Measurements from ENCODE around the gene RRP12.
"Not testable (repeated sequence)": the region's sequence is repeated elsewhere in the genome, so short reads cannot be mapped to it uniquely, and the experiment has no call there.

RRP12 gene

DNA sequence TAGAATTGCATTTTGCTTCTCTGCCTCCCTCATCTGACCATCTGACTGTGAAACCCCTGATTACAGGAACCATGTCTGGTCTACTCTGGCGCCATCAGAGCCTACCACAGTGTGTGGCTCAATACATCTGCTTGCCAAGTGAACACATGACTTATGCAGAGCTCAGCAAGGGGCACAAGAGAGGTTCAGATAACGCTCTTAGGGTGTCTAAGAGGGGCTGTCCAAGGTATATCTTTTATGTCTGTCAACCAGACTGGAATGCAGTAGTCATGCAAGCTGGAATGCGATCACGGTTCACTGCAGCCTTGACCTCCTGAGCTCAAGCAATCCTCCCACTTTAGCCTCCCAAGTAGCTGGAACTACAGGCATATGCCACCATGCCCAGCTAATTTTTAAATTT lies 10.3 kb upstream of the RRP12 start:
- in situ Hi-C loops (cut with MboI; ENCODE audit: low pct_unique_long_range_greater_than_20kb, low sequenced_read_pairs) = no loop called here
- no peak for DNase-seq

DNA sequence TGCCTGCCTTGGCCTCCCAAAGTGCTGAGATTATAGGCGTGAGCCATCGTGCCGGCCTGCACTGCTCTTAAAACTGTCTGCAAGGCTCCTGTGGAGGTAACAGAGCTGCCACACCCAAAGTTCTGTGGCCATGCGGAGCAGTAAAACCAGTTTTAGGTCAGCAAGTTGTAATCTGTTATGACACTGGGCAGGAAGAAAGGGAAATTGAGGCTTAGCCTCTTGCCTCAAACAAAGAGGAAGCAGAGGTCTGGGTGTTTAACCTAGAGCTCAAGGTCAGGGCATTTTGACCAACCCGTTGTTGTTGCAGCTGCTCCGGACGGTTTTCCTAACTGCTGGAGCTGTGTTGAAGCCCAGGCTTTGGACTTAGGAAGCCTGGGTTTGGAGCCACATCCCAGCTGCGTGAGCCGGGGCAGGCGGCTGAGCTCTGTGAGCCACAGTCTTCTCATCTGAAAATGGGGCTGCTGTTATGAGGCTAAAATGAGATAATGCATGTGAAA lies 7.4 kb upstream of the RRP12 start:
- in situ Hi-C loops (cut with MboI; ENCODE audit: low pct_unique_long_range_greater_than_20kb, low sequenced_read_pairs) = no loop called here
- no peak for DNase-seq

DNA sequence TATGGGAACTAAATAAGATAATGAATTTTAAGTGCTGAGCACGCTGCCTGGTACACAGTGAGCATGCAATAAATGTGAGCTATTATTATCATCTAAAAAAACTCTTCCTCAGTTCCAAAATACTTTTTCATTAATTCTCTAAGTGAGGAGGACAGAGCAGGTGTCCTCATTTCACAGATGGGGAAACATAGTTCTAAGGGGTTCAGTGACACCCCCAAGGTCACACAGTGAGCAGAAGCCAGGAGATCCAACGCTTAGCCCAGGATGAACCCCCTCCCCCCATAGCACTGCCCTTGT lies 6.8 kb upstream of the RRP12 start:
- no peak for DNase-seq
- in situ Hi-C loops (cut with MboI; ENCODE audit: low pct_unique_long_range_greater_than_20kb, low sequenced_read_pairs) = no loop called here

DNA sequence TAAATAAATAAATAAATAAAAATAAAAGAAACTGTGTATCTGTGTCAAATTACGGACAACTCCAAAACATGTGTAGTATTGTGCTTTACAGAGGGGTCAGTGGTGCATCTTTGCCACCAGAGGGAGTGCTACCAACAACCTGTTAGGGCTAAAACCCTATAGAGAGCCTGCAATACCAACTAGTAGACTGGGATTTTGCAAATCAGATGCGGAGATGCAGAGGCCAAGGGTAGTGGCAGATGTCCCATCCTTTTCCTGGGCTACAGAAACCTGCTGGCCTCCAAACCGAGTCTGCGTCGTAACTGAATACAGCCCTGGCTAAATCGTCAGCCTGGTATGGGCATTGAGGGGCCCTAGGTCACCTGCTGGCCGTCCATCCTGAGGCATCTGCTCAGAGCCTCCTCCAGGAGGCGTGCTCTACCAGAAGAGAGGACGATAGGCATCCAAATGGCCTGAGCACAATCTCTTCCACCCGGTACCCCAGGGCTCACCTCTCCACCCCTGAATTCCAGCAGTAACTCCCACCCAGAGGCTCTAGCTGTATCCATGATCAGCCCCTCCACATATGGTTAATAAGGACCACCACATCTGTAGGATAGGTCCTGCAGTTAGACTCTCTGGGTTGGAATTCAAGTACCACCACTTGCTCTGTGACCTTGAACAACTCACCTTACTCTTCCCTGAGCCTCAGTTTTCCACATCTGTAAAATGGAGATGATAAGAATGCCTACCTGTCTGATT lies 6.2 kb upstream of the RRP12 start:
- peak; percentile 89 for DNase-seq
- in situ Hi-C loops (cut with MboI; ENCODE audit: low pct_unique_long_range_greater_than_20kb, low sequenced_read_pairs) = no loop called here

DNA sequence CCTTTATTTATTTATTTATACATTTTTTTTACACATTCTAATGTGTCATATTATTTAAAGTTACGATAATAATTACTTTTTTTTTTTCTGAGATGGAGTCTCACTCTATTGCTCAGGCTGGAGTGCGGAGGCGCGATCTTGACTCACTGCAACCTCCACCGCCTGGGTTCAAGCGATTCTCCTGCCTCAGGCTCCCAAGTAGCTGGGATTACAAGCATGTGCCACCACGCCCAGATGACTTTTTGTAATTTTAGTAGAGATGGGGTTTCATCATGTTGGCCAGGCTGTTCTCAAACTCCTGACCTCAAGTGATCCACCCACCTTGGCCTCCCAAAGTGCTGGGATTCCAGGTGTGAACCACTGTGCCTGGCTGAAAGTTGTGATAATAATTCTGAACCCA lies 5.3 kb upstream of the RRP12 start:
- in situ Hi-C loops (cut with MboI; ENCODE audit: low pct_unique_long_range_greater_than_20kb, low sequenced_read_pairs); DNase-seq: not testable (repeated sequence)

DNA sequence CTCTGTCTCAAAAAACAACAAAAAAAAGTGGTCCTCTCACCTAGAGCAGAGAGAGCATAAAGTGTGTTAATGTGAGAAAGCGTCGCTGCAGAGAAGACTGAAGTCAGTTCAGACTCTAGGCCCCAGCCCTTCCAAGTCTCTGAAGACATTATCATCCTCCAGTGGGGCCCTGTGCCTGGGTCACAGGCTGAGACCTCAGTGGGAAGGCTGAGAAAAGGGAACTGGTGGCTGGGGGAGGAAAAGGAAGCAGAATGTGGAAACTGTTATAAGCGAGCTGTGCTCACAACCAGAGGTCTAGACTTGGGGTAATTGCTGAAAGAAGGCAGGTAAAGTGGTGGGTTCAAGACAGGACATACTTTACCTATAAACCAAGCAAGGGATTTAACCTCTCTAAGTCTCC lies 4.9 kb upstream of the RRP12 start:
- in situ Hi-C loops (cut with MboI; ENCODE audit: low pct_unique_long_range_greater_than_20kb, low sequenced_read_pairs) = no loop called here
- DNase-seq = peak; percentile 85

DNA sequence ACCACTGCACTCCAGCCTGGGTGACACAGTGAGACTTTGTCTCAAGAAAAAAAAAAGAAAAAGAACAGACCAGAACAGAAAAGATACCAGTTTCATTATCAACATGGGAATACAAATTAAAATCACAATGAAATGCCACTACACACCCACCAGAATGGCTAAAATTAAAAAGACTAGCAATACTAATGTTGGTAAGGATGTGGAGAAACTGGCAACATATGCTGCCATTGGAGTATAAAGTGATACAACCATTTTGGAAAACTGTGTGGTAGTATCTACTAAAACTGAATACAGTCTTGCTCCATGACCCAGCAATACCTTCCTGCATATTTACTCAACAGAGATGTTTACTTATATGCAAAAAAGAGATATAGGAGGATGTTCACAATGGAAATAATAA lies 2.9 kb upstream of the RRP12 start:
- no peak for DNase-seq
- in situ Hi-C loops (cut with MboI; ENCODE audit: low pct_unique_long_range_greater_than_20kb, low sequenced_read_pairs) = no loop called here

DNA sequence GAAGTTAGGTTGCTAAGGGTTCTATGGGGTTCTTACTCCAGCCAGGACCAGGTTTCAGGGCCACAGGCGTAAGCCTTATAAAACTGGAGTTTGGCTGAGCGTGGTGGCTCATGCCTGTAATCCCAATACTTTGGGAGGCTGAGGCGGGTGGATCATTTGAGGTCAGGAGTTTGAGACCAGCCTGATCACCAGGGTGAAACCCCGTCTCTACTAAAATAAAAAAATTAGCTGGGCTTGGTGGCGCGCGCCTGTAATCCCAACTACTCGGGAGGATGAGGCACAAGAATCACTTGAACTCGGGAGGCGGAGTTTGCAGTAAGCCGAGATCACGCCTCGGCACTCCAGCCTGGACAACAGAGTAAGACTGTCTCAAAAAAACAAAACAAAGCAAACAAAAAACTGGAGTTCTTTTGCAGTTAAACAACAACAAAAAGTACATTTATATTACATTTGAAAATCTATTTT lies 347 bp upstream of the RRP12 start:
- no peak for DNase-seq
- in situ Hi-C loops (cut with MboI; ENCODE audit: low pct_unique_long_range_greater_than_20kb, low sequenced_read_pairs) = no loop called here

DNA sequence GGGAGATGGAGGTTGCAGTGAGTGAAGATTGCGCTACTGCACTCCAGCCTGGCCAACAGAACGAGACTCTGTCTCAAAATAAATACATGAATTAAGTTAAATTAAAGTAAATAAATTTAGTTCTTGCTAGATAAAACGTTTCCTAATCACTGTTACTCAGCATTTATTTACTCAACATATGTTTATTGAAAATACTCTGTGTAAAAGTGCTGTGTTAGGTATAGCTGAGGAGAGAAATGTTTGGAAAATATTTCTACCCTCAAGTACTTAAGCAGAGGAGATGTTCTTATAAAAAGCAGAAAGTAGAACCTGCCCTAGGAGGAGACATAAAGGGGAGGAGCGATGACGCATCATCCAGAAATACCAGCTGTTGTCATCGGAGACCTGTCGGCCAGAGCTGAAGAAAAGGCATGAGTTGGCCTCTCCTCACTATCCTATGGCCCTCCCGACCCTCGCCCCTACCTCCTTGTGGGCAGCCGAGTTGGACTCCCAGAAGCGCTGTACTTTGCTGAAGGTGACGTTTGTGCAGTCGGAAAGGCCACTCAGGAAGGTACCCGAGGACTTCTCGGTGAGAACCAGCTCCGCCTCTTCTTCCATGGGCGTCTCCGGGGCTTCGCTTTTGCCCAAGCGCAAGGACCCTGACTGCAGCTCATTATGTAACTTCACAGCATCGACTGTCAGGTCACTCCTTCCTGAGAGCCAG lies 1.1 kb downstream of the RRP12 start:
- in situ Hi-C loops (cut with MboI; ENCODE audit: low pct_unique_long_range_greater_than_20kb, low sequenced_read_pairs) = no loop called here
- DNase-seq = peak; percentile 75

DNA sequence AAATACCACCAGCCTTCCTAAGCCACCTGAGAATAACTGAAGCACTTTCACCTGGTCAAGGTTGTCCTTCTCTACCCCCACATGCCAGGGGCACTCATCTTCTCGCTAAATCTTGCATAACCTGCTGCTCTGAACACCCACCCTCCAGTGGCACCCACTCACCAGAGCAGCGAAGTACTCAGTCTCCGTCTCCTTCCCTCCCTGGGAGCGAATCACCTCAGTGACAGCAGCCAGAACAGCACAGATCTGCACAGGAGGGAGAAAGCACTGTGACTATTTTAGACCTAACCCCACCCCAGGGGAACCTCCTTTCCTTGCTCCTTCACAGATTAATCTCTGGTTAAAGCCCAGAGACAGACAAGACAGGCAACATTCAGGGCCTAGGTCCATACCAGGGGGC lies 5.1 kb downstream of the RRP12 start:
- DNase-seq = no peak
- in situ Hi-C loops (cut with MboI; ENCODE audit: low pct_unique_long_range_greater_than_20kb, low sequenced_read_pairs) = no loop called here

DNA sequence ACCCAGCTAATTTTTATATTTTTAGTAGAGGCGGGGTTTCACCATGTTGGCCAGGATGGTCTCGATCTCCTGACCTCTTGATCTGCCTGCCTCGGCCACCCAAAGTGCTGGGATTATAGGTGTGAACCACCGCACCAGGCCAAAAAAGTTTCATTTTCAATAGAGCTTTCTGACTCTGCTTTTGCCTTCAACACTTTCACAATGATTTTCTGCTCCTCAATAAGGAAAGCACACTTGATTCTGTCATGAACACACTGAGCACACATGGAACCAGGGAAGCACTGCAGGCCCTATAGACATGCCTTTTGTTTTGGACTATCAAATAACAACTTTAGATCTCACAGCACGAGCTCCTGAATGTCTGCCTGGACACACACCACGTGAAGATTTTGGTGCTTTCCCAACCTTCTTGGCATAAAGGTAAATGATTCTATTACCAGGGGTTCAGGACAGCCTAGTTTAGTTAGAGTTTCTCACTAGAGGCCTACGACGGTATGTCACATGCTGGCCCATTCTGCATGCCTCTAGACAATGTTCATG lies 8.0 kb downstream of the RRP12 start:
- no peak for DNase-seq

DNA sequence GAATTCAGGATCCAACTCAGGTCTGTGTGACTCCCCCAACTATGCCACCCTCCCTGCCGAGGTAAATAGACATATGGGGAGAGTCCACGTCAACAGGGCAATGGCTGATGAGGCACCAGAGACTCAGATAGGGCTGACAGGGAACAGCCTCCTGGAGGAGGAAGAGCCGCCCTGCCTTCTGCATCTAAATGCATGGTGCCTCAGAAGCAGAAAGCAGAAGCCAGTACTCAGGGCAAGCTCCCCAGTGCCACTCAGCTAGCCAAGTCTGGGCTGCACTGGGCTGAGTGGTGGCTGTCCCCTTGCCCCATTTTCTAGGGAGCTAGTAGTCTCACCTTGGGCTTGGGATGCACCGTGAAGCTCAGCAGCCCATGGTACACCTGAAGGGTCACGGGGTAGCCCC lies 11.0 kb downstream of the RRP12 start:
- no peak for DNase-seq
- in situ Hi-C loops (cut with MboI; ENCODE audit: low pct_unique_long_range_greater_than_20kb, low sequenced_read_pairs) = no loop called here

More for the DNA sequence above, 8.0 kb downstream of the RRP12 start:
- in situ Hi-C loops (cut with MboI; ENCODE audit: low pct_unique_long_range_greater_than_20kb, low sequenced_read_pairs) = no loop called here

DNA sequence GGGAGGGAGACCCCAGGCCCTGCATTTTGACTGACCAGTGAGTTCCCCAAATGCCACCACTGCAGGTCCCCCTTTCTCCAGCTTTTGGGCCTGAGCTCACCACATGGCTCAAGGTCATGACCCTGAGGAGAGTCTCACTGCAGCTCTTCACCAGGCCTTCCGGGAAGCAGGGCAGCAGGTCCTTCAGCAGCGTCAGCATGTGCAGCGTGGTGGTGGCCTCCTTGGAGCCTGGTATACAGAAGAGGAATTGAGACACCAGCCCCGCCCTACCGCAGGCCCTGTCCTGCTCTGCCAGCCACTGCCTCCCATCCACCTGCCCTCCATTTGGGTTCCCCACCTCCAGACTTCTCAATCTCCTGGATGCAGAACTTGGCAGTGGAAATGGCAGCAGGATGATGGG lies 13.0 kb downstream of the RRP12 start:
- no peak for DNase-seq
- in situ Hi-C loops (cut with MboI; ENCODE audit: low pct_unique_long_range_greater_than_20kb, low sequenced_read_pairs) = no loop called here

DNA sequence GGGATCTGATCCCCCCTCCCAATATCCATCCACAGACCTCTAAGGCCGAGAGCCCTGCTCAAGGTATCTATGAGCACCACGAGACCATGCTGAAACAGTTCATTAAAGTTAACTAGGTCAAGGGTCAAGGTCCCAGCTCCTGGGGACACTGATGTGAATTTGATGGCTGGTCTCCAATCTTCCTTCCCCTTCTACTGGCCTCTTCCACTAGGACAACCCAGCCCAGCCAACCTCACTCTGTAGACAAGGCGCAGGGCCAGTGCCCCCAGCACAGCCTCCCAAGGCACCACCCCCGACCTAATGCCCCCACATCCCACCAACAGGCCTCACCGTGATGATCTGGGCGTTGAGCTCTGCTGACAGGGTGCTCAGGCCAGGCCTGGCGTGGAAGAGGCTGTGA lies 15.6 kb downstream of the RRP12 start:
- no peak for DNase-seq
- in situ Hi-C loops (cut with MboI; ENCODE audit: low pct_unique_long_range_greater_than_20kb, low sequenced_read_pairs) = no loop called here

DNA sequence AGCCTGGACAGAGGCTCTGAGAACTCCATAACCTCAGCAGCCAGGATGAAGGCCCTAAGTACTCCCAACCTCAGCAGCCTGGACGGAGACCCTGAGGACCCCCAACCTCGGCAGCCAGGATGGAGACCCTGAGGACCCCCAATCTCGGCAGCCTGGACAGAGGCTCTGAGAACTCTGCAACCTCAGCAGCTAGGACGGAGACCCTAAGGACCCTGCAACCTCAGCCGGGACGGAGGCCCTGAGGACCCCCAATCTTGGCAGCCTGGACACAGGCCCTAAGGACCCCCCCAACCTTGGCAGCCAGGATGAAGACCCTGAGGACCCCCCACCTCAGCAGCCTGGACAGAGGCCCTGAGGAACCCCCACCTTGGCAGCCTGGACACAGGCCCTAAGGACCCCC lies 16.5 kb downstream of the RRP12 start:
- in situ Hi-C loops (cut with MboI; ENCODE audit: low pct_unique_long_range_greater_than_20kb, low sequenced_read_pairs) = no loop called here
- no peak for DNase-seq

DNA sequence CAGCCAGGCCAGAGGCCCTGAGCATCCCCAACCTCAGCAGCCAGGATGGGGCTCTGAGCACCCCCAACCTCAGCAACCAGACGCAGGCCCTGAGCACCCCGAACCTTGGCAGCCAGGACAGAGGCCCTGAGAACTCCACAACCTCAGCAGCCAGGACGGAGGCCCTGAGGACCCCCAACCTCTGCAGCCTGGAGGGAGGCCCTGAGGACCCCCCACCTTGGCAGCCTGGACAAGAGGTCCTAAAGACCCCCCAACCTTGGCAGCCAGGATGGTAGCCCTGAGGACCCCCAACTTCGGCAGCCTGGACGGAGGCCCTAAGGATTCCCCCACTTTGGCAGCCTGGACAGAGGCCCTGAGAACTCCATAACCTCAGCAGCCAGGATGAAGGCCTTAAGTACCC lies 17.0 kb downstream of the RRP12 start:
- in situ Hi-C loops (cut with MboI; ENCODE audit: low pct_unique_long_range_greater_than_20kb, low sequenced_read_pairs) = no loop called here
- DNase-seq = no peak

DNA sequence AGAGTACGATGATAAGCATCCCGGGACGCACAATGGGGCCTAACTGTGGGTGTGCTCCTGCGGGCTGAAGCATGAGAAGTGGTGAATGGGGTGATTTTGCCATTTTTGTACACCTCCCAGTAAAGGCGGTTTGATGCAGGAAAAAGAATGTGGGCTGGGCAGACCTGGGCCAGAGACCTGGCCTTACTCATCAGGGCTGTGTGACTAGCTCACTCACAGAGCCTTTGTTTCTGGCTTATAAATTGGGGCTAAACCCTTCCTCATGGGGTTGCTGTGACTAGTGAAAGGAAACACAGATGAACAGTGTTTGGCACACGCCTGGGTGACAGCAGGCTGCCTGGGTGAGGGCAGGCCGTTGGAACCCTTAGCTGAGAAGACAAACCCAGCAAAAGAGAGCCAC lies 18.0 kb downstream of the RRP12 start:
- in situ Hi-C loops (cut with MboI; ENCODE audit: low pct_unique_long_range_greater_than_20kb, low sequenced_read_pairs) = no loop called here

DNA sequence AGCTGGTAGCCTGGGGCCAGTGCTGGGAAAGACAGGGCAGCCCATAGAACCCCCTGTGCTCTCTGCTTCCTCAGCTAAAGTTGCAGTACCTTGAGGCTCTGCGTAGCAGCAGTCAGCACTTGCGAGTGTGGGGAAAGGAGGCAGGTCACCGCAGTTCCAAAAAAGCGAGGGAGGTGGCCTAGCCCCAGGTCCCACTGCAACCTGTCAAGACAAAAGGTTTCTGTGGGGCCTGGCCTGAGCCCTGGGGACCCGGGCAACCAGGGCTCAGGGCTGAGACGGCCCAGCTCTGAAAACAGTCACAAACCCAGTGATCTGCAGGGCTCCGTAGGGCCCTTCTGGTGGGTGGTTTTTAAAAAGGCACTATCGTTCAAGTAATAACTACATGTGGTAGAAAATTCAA lies 19.5 kb downstream of the RRP12 start:
- in situ Hi-C loops (cut with MboI; ENCODE audit: low pct_unique_long_range_greater_than_20kb, low sequenced_read_pairs) = no loop called here
- DNase-seq = no peak

More for the DNA sequence above, 18.0 kb downstream of the RRP12 start:
- DNase-seq = no peak

DNA sequence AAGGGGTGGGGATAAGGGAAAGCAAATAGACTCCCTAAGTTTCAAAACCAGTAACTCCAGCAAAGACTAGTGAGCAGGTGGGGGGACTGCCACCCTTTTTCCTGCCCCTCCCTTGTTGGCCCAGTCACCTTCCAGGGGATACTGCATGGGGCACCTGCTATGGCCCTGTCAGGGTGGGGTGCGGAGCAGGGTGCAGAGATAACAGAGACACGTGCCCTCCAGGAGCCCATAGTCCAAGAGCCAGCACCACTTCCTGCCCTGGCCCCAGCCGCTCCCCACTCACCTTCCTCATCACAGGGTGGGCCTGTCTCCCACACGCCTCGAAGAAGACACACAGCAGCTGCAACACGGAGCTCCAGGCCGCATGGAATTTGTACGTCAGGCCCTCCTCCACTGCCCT lies 20.6 kb downstream of the RRP12 start:
- in situ Hi-C loops (cut with MboI; ENCODE audit: low pct_unique_long_range_greater_than_20kb, low sequenced_read_pairs) = no loop called here
- no peak for DNase-seq
